Activated CD4-positive, alpha-beta T cell treated with anti-CD3 and anti-CD28 coated beads, Interleukin-10, Interleukin-2, amounts not matched to agents 100 ng/mL and 50 ng/mL, durations not matched to agents 16 hours and 8 hours (primary cell): ENCODE measurements around the gene PPID.
"Not testable (repeated sequence)": the region's sequence is repeated elsewhere in the genome, so short reads cannot be mapped to it uniquely, and the experiment has no call there.

Experiments used
- DNase-seq: peaks from one replicate; pipeline ENCODE4 v3.0.0-alpha.2; 2020

The PPID gene

DNA sequence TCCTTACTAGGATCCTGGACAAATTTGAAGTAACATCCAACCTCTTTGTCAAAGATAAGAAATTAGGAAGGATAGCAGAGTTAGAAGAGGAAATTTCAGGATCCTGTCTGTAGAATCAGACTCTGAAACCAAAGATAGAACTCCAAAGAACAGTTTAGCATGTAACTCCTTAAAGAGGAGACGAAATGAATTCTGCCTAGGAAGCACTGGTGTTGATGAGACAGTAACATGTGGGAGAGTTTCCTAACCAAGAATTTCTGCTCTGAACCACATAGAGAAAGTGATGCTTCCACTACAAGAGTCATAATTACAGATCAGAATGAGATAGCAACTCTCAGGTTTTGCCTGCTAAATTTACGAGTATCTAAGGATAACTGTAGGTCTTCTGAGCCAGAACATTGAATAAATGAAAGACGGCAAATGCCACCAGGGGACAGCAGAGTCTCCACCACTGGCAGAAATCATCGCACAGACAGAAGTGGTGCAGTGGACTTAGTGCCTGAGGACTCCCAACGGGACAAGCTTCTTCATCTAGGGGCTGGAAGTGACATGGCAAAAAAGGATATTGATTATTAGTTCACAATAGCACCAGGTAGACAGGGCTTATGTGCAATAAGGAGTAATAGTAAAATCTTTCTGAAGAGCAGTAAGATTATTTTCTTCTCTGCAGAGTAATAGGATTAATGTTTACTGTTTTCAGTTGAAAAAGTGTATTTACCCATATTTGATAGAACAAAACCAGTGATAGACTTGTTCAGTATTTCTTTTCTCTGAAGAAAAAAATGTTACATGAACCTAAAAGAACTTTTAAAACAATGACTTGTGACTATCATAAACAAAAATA lies 6.7 kb upstream of the PPID start:
- peak; percentile 79 for DNase-seq

DNA sequence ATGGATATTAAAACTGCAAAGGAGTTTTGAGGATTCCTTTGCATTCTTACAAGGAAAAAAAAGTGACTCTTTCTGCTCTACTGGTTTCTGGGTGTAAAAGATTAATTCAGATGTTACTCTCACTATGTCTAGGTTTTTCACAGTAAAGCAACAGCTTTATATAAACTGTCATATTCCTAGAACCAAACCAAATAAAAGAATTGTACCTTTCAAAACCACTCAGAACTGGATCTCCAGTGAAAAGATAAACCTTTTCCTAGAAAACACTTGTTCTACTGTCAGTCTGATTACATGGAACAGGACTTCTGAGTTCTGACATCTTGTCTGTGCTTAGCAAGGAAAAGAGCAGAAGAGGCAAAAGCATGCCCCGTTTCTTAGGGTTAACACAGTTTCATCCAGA lies 5.0 kb upstream of the PPID start:
- DNase-seq = peak; percentile 55

DNA sequence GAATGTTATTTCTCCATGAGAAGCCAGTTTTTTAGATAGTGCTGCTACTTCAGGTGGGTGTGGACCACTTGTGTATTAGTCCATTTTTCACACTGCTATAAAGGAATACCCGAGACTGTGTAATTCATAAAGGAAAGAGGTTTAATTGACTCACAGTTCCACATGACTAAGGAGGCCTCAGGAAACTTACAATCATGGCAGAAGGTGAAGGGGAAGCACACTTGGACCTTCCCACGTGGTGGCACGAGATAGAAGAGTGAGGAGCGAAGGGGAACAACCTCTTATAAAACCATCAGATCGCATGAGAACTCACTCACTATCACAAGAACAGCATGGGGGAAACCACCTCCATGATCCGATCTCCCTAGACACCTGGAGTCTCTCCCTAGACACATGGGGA lies 3.4 kb upstream of the PPID start:
- DNase-seq = peak; percentile 17

DNA sequence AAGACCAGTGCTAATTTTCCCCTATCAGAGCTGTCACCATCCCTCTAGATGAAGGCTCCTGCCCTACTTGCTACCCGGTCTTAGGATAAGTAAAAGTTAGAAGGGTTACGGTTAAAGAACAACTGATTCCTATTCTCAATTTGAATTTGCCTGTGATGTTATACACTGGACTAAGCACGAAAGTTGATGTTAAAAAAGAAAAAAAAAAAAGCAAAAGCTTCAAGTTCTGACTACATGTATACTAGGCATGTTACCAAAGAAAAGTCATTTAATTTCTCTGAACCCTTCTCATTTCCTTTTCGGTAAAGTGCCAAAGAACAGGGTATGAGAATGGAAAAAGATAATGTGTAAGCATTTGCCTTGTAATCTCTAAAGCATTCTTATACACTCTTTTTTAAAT lies 1.4 kb upstream of the PPID start:
- DNase-seq = peak; percentile 64

DNA sequence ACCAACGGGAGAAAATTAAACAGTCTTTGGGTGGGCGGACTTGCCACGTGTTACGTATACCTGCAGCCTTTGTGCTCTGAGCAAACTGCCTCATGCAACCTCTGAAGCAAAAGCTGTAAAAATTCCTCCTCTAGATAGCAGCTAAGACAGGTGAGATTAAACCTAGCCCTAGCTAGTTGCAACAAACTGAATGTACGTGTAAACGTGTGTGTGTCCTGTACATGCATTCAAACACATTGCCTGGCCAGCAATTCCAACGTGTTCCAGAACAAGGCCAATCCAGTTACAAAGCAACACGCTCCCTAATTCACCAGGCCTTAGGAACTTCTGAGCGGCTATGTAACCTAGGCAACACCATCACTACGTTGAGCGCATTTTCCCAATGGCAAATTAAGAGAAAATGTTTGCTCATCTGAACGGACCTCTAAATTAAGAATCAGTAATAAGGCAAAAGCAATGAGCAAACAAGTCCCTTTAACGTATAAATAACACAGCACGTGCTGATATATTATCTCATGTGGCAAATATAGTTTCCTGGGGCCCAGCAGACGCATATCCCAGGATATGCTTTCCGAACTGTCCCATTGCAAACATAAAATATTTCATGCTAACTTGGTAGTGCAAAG lies 792 bp downstream of the PPID start:
- peak; percentile 34 for DNase-seq

DNA sequence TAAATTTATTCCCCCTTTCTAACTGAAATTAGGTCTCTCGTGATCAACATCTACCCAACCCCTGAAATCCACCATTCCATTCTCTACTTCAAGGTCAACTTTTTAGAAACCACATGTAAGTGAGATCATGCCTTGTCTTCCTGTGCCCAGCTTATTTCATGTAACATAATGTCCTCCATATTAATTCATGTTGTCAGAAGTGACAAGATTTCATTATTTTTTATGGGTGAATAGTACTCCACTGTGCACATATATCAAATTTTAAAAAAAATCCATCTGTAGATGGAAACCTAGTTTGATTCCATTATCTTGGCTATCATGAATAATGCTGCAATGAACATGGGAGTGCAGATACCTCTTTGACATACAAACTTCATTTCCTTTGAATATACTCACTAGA lies 1.5 kb downstream of the PPID start:
- DNase-seq = no peak

DNA sequence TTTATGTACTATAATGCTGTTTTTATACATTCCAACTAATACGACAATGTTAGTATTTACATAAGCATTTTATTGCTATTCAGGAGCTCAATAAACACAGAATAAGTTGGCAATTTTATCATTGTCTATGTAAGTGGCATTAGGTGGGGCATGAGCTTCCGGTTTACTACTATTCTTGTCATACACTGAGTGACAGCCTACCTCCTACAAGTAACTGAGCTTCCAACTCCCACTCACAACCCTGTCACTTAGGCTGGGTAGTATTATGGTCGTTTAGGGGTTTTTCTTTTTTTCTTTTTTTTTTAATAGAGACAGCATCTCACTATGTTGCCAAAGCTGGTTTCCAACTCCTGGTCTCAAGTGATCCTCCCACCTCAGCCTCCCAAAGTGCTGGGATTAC lies 7.4 kb downstream of the PPID start:
- no peak for DNase-seq

DNA sequence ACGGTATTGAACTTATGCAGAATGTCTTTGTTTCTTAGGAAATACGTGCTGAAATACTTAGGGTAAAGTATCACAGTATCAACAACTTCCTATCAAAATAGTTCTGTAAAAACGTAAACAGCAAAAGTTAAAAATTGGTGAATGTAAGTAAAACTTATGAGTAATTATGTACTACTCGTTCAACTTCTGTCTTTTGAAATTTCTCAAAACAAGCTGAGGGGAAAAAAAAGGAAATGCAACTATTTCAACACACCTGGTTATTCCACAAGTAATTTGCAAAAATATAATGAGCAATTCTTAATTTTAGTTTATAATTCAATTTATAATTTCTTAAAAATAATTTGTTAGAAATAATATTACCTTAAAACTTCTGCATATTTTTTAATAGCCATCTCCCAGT lies 8.3 kb downstream of the PPID start:
- DNase-seq = no peak

DNA sequence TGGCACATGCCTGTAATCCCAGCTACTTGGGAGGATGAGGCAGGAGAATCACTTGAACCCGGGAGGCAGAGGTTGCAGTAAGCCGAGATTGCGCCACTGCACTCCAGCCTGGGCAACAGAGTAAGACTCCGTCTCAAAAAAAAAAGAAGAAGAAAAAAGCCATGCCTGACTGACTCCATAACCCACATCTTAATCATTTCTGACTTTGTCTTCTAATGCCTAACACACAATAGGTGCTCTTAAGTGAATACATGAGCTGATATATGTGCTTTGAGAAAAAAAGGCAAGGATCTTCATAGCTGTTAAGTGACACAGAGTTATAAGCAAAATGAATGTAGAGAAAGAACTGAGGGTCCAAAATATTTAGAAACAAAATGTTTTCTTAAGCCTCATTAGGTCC lies 10.6 kb downstream of the PPID start:
- not testable (repeated sequence) for DNase-seq

DNA sequence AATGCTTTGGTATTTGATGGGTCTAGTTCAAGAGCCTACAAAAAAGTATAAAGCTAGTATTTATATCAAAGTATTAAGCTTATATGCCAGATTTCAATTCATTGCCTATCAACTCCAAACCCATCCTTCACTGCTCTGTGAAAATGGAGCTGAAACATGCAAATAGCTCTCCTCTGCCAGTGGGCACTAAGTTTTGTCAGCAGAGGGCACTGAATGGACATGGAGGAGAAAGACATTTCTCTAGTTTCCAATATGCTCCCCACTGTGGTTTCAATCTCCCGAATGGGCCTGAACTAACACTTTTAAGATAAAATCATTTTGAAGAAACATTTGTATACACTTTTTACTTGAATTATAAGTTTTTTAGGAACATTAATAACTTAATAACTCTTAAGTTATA lies 12.4 kb downstream of the PPID start:
- DNase-seq = no peak

DNA sequence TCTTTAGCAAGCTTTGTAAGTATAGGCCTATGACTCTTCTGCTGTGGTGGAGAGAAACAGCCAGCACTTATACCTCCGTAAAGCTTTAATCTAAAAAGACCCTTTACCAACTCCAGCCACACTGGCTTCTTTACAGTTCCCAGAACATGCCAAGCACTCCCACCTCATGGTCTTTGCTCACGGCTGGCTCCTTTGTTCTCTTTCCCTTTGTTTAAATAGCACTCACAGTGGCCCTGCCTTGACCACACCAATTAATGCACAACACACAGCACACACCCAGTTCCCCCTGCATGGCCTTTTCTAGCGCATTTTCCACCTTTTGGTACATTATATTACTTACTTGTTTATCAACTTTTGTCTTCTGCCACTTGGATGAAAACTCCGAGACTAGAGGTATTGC lies 18.9 kb downstream of the PPID start:
- no peak for DNase-seq

DNA sequence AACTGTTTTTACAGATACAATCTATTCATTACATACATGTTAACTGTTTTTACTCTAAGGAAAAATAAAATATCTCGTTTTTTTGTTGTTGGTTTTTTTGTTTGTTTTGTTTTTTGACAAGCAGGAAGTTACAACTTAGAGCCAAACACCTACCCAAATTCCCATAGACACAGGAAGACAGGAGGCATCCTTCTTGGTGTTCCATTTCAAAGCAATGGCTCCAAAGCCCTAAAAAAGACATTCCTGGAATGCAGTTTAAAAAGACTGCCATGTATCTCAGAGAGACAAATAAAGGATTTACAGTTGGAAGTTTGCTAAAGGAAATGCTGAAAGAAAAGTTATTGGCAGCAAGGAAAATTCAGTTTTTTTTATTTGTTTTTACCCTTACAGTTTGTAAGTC lies 34.4 kb downstream of the PPID start:
- DNase-seq = no peak

DNA sequence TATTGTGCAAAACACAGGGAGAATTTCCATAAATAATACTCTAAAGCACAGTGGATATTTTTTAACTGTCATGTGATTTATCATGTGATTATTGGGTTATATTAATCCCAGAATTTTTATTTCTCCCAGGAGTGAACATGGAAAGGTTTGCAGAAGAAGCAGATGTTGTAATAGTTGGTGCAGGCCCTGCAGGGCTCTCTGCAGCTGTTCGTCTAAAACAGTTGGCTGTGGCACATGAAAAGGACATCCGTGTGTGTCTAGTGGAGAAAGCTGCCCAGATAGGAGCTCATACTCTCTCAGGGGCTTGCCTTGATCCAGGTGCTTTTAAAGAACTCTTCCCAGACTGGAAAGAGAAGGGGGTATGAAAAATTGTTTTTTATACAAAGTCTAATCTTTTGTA lies 41.1 kb downstream of the PPID start:
- no peak for DNase-seq

DNA sequence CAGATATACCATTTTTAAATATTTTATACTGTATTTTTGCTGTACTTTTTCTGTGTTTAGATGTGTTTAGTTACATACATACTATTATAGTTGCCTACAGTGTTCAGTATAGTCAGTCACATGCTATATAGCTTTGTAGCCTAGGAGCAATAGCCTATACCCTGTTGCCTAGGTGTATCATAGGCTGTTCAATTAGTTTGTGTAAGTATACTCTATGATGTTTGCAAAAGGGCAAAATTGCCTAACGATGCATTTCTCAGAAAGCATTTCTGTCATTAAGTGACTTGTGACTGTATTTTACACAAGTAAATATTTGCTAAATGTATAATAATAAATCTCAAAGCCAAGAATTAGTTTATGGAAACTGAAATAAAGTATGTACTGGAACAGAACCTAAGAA lies 41.6 kb downstream of the PPID start:
- DNase-seq = no peak

DNA sequence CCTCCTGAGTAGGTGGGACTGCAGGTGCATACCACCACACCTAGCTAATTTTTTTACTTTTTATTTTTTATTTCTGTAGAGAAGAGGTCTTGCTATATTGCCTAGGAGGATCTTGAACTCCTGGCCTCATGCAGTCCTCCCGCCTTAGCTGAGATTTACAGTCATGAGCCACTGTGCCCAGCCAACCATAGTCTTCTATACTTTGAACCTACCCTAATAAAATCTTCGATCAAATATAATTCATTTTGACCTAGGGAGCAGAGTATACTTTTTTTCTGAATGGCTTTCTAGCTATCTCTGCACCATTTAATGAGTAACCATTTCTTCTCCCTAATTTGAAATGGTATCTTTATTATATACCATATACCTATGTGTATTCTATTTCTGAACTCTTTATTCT lies 44.4 kb downstream of the PPID start:
- no peak for DNase-seq

DNA sequence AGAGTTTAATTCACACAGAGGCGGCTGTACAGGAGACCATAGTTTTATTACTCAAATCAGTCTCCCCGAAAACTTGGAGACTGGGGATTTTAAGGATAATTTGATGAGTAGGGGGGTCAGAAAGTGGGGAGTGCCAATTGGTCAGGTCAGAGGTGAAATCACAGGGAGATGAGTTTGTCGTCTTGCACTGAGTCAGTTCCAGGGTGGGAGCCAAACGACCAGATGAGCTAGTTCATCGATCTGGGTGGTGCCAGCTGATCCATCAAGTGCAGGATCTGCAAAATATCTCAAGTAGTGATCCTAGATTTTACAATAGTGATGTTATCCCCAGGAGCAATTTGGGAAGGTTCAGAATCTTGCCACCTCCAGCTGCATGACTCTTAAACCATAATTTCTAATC lies 47.1 kb downstream of the PPID start:
- DNase-seq = no peak

DNA sequence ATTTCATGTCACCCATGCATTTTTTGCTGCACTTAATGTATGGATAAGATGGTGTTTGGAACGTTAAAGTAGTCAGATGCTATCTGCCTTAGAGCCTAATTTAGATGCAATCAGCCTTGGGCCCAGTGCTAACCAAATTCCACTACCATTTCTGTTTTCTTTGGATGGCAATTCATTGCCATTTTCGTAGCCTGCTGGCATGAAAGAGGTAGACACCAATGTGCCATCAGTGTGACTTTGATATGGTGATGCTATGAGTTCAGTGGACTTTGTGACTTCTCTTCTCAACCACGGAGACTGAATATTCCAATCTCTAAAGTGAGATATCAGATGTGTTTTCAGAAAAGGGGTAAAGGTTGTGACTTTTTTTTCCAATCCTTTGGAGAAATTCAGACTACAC lies 49.6 kb downstream of the PPID start:
- no peak for DNase-seq

DNA sequence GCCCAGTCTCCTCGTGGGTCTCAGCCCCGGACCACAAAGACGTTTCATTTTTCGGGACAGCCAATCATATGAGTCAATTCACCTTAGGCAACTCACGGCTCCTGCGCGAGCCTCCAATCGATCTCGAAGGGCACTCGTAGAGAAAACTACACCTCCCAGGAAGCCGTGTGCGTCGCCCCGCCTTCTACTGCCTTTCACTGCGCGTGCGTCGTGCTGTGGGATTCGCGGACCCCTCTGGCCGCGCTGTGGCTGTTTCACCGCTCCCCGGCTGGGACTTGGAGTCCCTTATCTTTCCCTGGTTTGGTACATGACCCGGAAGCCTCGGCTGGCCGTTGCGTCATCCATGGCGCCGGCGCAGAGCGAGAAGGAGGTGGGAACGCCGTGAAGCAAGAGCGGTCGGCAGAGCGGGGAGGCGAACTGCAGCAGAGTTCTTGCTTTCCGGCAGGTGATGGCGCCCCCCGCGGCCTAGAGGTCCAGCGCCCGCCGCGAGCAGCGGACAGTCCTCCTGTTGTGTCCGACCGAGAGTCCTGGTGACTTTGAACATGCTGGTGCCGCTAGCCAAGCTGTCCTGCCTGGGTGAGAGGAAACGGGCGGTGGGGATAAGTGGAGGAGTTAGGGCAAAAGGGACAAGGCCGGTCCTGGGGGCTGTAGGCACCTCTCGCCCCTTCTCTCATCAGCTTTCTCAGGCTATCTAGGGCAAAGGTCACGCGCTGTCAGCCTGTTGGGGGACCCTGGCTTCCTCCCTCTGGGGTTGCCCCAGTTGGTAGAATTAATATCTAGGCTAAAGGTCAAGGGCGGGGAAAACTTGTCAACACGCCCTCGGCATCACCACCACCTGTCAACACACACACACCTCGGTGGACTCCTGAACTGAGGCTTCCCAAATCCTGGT lies 51.0 kb downstream of the PPID start, which contains the start of gene ETFDH:
ETFDH (plus strand) TSS at position 382 of the 892 bp plus-strand sequence; CDS start at position 543, 161 bp downstream.
- DNase-seq = peak; percentile 99

DNA sequence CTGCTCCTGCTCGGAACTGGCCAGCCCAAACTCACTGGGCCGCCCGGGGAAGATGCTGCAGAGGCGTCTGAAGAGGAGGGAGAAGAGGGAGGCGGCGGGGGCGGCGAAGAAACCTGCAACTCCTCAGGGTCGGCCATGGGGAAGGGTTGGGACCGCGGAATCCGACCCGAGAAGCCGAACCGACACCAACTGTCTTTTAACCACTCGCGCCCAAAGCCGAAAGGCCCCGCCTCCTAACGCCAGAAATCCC lies 51.6 kb downstream of the PPID start, which contains the start of gene C4orf46:
C4orf46 (minus strand) TSS at position 223 of the 250 bp plus-strand sequence; CDS start at position 137, 86 bp downstream.
- no peak for DNase-seq

DNA sequence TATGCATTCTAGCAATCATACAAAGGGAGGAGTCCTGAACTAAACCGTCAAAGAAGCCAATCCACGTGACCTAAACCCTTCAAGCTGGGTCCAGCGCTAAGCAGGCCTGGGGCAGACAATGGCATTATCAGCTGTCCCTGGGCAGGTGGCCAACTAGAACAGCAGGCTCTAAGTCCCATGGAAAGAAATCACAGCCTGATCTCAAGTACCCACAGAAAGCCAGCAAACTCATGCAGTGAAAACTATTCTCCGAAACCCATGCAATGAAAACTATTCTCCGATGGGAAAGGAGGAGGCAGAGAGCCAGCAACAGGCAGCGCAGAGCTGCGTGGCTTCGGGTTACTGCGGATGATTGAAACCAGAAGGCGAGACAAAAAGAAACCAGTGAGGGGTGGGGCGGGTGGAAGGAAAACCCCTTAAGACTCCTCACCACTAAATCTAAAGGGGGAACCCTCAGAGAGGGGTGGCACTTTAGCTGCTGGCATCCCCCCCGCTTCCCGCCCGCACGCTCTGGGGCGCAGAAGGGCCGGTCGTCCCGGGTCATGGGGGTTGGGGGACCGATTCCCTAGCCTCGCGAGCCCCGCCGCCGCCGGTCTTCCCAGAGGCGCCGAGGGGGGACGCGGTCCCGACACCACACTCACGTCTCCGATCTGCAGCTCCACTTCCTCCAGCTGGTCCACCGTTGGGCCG lies 52.1 kb downstream of the PPID start:
- DNase-seq = peak; percentile 79

DNA sequence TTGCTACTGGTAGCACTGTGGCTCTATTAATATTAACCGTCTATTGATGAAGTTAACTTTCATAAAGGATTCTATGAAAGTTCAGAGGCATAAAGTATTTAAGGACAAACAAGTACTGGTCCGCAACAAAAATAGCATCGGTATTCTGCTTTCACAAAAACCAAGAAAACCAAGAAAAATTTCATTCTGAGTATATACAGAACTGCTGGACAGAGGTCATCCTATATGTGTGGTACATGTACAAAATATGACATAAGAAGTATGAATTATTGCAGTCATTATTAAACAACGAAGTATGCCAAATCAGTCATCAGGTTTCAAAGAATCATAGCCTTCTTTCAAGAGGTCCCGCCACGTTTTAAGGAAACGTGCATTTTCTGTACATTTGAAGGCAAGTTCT lies 53.9 kb downstream of the PPID start:
- DNase-seq = no peak

DNA sequence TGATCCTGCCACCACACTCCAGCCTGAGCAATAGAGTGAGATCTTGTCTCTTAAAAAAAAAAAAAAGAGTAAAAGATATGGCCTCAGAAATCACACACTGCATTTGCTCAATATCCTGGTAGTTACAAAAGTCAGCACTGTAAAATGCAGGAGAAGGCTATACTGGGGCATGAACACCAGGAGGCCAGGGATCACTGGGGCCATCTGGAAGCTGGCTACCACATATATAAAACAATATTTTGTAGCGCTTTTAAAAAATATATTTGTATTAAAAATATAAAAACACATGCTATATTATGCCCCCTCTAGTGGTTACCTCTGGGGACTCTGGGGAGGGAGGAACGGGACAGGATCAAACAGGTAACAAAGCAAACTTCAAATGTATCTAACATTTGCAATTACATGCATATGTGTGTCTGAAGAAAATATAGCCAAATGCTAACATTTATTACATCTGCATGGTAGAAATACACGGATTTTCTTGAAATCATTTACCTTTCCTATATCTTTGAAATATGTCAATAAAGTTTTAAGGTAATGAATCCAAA lies 55.5 kb downstream of the PPID start:
- DNase-seq = peak; percentile 38

DNA sequence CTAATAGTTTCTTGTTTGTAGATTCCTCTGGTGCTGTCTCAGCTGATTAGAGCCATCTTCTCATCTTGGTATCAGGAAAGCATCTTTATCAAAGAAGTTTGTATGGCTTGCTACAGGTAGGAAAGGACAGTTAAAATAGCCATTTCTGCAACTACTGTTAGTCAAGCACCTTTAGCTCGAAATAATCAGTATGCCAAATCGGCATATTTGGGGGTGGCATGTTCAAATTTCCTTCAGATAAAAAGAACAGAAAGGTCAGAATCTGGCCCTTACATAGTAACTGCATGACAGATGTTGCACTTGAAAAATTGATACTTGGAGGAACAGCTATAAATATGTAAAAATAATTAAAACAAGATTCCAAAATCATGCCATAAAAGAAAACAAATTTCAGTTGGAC lies 56.3 kb downstream of the PPID start:
- DNase-seq = no peak
